Measurements from ENCODE around the gene FAM13C.

GRCh38 chr10:59265141-59265540 is 97.2 kb downstream of the FAM13C start:
- TF ChIP-seq CTCF (IDR thresholded peaks at IDR 0.05) (no peak), POLR2A (IDR thresholded peaks at IDR 0.05) (no peak)
